Smooth muscle cell (in vitro differentiated cells): ENCODE data around the gene ZNF394. TPM values are rescaled to one million over a fixed set of nuclear protein-coding genes. Genes with fewer than 3 reads are reported as not detected.

Source experiments
- DNase-seq: peaks from one replicate; lab custom pipeline; 2025; ENCODE audit not compliant: unreplicated experiment; lab: John Stamatoyannopoulos, UW
- H2AFZ ChIP-seq: fragments of 200-600 bp; sonication (generic); 2 replicates; pipeline ENCODE4 v1.6.0; 2016; ENCODE audit warnings: antibody characterized with exemption, low read depth, mild to moderate bottlenecking
- H3F3A ChIP-seq: fragments of 200-600 bp; sonication (generic); 2 replicates; pipeline ENCODE4 v1.6.0; 2017; ENCODE audit warnings: antibody characterized with exemption, low read depth
- H3K27ac ChIP-seq: fragments of 200-600 bp; sonication (generic); 2 replicates; pipeline ENCODE4 v1.5.1; 2016; ENCODE audit warnings: low read depth, mild to moderate bottlenecking
- H3K27me3 ChIP-seq: fragments of 200-600 bp; sonication (generic); 2 replicates; pipeline ENCODE4 v1.6.1; 2016; ENCODE audit warnings: low read depth, mild to moderate bottlenecking
- H3K36me3 ChIP-seq: fragments of 200-600 bp; sonication (generic); 2 replicates; pipeline ENCODE4 v1.5.1; 2016; ENCODE audit warnings: low read depth
- H3K4me1 ChIP-seq: fragments of 200-600 bp; sonication (generic); 2 replicates; pipeline ENCODE4 v1.5.1; 2016; ENCODE audit warnings: low read depth
- H3K4me2 ChIP-seq: fragments of 200-600 bp; sonication (generic); 2 replicates; pipeline ENCODE4 v1.6.0; 2016; ENCODE audit warnings: mild to moderate bottlenecking
- H3K4me3 ChIP-seq: fragments of 200-600 bp; sonication (generic); 2 replicates; pipeline ENCODE4 v1.5.1; 2016; ENCODE audit warnings: mild to moderate bottlenecking
- H3K79me2 ChIP-seq: fragments of 200-600 bp; sonication (generic); 2 replicates; pipeline ENCODE4 v1.6.0; 2016; ENCODE audit warnings: low read depth, mild to moderate bottlenecking
- H3K9ac ChIP-seq: fragments of 200-600 bp; sonication (generic); 2 replicates; pipeline ENCODE4 v1.6.0; 2016; ENCODE audit warnings: low read depth
- H3K9me3 ChIP-seq: fragments of 200-600 bp; sonication (generic); replicated peaks from 2 replicates; pipeline ENCODE4 v1.5.1; 2016; ENCODE audit warnings: low read depth
- H4K20me1 ChIP-seq: fragments of 200-600 bp; sonication (generic); 2 replicates; pipeline ENCODE4 v1.6.0; 2016; ENCODE audit warnings: low read depth
- WGBS: methylation state at CpG from one replicate; pipeline ENCODE4 v1.1.7; 2016; ENCODE audit warnings: low lambda C conversion rate; 5-methylcytosine and 5-hydroxymethylcytosine counted together
- polyA plus RNA-seq: library from polyadenylated mRNA; unstranded; fragments of >200 nt; fragmentation: Nextera tagmentation; extraction: Ambion mirVana; gene quantifications from 2 replicates; pipeline ENCODE4 v1.2.1, GENCODE V29; 2016
- total RNA-seq: library from RNA; depleted of rRNA; stranded (reverse); fragments of >200 nt; gene quantifications from 2 replicates; pipeline ENCODE4 v1.2.3, GENCODE V29; 2014
- TF ChIP-seq, protein P1 (sequence below): fragments of 200-600 bp; sonication (generic); IDR thresholded peaks from 2 replicates; pipeline ENCODE4 v1.5.1; 2017; ENCODE audit warnings: borderline replicate concordance, mild to moderate bottlenecking, antibody characterized with exemption; ENCODE audit not compliant: insufficient read depth, poor library complexity, severe bottlenecking

Gene ZNF394
- total and polyA plus RNA-seq, 2 experiments from 2014 or later = 13.2 to 27.7 TPM

DNA sequence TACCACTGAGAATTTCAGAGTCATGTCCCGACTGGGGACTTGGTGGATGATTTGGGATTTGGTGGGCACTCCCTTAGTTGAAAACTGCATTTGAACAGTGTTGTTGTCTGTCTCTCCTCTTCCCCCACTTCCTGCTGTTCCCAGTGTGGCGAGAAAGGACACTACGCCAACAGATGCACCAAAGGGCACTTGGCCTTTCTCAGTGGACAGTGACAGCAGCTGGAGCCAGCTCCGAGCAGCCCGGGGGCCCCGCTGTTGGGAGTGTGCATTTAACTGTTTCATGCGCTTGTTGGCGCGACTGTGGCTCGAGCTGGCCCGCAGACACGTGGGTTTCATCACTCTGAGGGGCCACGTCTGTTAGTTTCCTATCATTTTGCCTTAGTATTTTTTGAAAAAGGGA lies 43.8 kb downstream of the ZNF394 start:
- H3K9me3 ChIP-seq = no peaks in the 10 kb centered on the region
- peaks cover 49% of the 10 kb centered on the region for H4K20me1 ChIP-seq
- no peak overlapping the region for H3K9ac ChIP-seq
- no peak for DNase-seq
- no peak overlapping the region for H3K4me3 ChIP-seq
- H2AFZ ChIP-seq = no peak overlapping the region
- no peak overlapping the region for H3K4me2 ChIP-seq
- TF ChIP-seq, protein P1, sequence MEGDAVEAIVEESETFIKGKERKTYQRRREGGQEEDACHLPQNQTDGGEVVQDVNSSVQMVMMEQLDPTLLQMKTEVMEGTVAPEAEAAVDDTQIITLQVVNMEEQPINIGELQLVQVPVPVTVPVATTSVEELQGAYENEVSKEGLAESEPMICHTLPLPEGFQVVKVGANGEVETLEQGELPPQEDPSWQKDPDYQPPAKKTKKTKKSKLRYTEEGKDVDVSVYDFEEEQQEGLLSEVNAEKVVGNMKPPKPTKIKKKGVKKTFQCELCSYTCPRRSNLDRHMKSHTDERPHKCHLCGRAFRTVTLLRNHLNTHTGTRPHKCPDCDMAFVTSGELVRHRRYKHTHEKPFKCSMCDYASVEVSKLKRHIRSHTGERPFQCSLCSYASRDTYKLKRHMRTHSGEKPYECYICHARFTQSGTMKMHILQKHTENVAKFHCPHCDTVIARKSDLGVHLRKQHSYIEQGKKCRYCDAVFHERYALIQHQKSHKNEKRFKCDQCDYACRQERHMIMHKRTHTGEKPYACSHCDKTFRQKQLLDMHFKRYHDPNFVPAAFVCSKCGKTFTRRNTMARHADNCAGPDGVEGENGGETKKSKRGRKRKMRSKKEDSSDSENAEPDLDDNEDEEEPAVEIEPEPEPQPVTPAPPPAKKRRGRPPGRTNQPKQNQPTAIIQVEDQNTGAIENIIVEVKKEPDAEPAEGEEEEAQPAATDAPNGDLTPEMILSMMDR = no peak
- no peaks in the 10 kb centered on the region for H3K4me1 ChIP-seq
- WGBS = 93% methylated on average over 13 of the region's 13 CpGs
- no peak overlapping the region for H3K27ac ChIP-seq
- H3K27me3 ChIP-seq = no peaks in the 10 kb centered on the region
- peaks cover 27% of the 10 kb centered on the region for H3K79me2 ChIP-seq
- H3K36me3 ChIP-seq = no peaks in the 10 kb centered on the region
- H3F3A ChIP-seq = peaks cover 8% of the 10 kb centered on the region

GRCh38 chr7:99455874-99456273 lies 44.2 kb downstream of the ZNF394 start:
- TF ChIP-seq, protein P1 = no peak
- Histone ChIP-seq H3K4me1 (no peaks in the 10 kb centered on the region), H3K4me3 (no peak overlapping the region), H3K36me3 (no peaks in the 10 kb centered on the region), H3F3A (peaks cover 8% of the 10 kb centered on the region), H3K27me3 (no peaks in the 10 kb centered on the region), H4K20me1 (peaks cover 47% of the 10 kb centered on the region), H3K79me2 (peaks cover 23% of the 10 kb centered on the region), H2AFZ (no peak overlapping the region), H3K9me3 (no peaks in the 10 kb centered on the region), H3K9ac (no peak overlapping the region), H3K27ac (no peak overlapping the region), H3K4me2 (no peak overlapping the region)
- WGBS = 94% methylated on average over 9 of the region's 9 CpGs
- DNase-seq = no peak

- Histone ChIP-seq H2AFZ (no peak overlapping the region), H4K20me1 (peaks cover 36% of the 10 kb centered on the region), H3K79me2 (no peaks in the 10 kb centered on the region), H3K27me3 (no peaks in the 10 kb centered on the region), H3K36me3 (no peaks in the 10 kb centered on the region), H3K4me1 (no peaks in the 10 kb centered on the region), H3K9me3 (no peaks in the 10 kb centered on the region), H3K4me3 (no peak overlapping the region), H3K9ac (no peak overlapping the region), H3K4me2 (no peak overlapping the region), H3K27ac (no peak overlapping the region), H3F3A (peaks cover 6% of the 10 kb centered on the region)
- TF ChIP-seq, protein P1 = no peak
- DNase-seq = no peak
- WGBS = 99% methylated on average over 11 of the region's 11 CpGs
Measured at GRCh38 chr7:99453105-99453504, 47.0 kb downstream of the ZNF394 start.

DNA sequence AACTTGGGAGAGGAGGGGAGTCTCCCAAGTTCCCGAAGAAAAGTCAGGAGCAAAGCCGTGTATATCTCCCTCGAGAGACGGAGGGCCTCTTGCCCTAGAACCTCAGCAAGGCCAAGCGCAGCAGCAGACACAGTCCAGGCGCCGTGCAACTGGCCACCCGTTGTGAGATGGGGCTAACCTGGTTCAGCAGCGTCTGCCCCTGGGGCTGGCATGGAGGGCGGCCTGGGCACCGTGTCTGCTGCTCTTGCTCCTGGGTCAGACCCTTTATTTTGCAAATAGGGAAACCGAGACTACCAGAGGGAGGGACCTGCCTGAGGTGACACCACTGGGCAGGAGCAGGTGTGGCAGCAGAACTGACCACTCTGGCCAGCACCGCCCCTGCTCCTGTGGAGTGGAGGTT lies 47.5 kb downstream of the ZNF394 start:
- no peaks in the 10 kb centered on the region for H3K4me1 ChIP-seq
- H3K27ac ChIP-seq = no peak overlapping the region
- no peaks in the 10 kb centered on the region for H3K9me3 ChIP-seq
- DNase-seq = no peak
- 98% methylated on average over 13 of the region's 13 CpGs for WGBS
- no peaks in the 10 kb centered on the region for H3K79me2 ChIP-seq
- H3K4me2 ChIP-seq = no peak overlapping the region
- no peak overlapping the region for H3K9ac ChIP-seq
- no peak overlapping the region for H3K4me3 ChIP-seq
- peaks cover 5% of the 10 kb centered on the region for H3K36me3 ChIP-seq
- TF ChIP-seq, protein P1 = no peak
- H4K20me1 ChIP-seq = peaks cover 31% of the 10 kb centered on the region
- no peaks in the 10 kb centered on the region for H3K27me3 ChIP-seq
- H3F3A ChIP-seq = peaks cover 6% of the 10 kb centered on the region
- no peak overlapping the region for H2AFZ ChIP-seq
